Measurements from ENCODE around the gene FRMD1.

DNA sequence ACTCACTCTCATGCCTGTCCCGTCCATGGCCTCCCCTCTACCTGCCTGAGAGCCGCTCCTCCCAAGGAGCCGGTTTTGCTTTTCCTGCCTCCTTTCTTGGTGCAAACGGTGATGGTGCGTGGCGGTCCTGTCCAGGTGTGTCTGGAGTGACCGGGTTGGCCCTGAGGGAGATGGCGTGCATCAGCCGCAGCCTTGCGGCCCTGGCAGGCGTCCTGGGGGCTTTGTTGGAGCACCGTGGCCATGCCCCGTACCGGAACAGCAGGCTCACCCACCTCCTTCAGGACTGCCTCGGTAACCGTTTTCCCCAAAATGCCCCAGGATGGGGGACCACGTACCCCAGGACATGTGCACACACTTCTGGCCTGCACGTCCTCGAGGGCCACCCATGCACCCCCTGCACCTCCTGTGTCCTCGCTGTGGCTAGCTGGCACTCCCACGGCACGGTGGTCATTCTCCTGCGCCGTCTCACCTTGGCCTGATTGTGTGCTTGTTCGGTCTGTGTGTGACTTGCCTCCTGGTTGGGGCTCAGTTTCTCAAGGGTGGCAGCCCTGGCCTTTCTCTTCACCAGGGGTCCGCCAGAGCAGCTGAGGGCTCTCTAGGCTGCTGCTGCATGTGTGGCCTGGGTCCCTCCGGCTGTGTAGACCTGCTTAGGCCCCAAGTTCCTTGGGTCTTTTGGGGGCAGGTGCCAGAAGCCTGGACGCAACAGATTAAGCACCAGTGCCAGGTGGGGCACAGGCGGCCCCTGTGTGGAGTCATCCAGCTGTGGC is 36.4 kb downstream of the FRMD1 start:
- TF ChIP-seq POLR2A (IDR thresholded peaks at IDR 0.05; ENCODE audit: low read length) (no peak), GATA1 (IDR thresholded peaks at IDR 0.05; ENCODE audit: low read depth, low read length) (no peak)
